Loucy (cell line): ENCODE measurements around the gene CFAP77.

Experiments used
- H2AFZ ChIP-seq: fragments of 200-600 bp; sonication (generic); 2 replicates; pipeline ENCODE4 v1.6.0; 2016; ENCODE audit warnings: antibody characterized with exemption, mild to moderate bottlenecking, low read length, moderate library complexity
- H3F3A ChIP-seq: fragments of 200-600 bp; 2 replicates; pipeline ENCODE4 v1.6.0; 2016; ENCODE audit warnings: antibody characterized with exemption, low read depth, mild to moderate bottlenecking
- H3K27me3 ChIP-seq: fragments of 200-600 bp; sonication (generic); 2 replicates; pipeline ENCODE4 v1.6.1; 2014; ENCODE audit warnings: low read length, mild to moderate bottlenecking; ENCODE audit not compliant: insufficient read depth, poor library complexity, severe bottlenecking
- H3K36me3 ChIP-seq: fragments of 200-600 bp; sonication (generic); 2 replicates; pipeline ENCODE4 v1.6.1; 2016; ENCODE audit warnings: low read length; ENCODE audit not compliant: insufficient read depth
- H3K4me1 ChIP-seq: fragments of 200-600 bp; sonication (generic); 2 replicates; pipeline ENCODE4 v1.5.1; 2014; ENCODE audit warnings: low read length, mild to moderate bottlenecking; ENCODE audit not compliant: insufficient read depth, poor library complexity, severe bottlenecking
- H3K4me2 ChIP-seq: fragments of 200-600 bp; sonication (generic); 2 replicates; pipeline ENCODE4 v1.6.0; 2014; ENCODE audit warnings: antibody characterized with exemption, low read length, low read depth, mild to moderate bottlenecking; ENCODE audit not compliant: poor library complexity, severe bottlenecking
- H3K4me3 ChIP-seq: fragments of 200-600 bp; sonication (generic); 2 replicates; pipeline ENCODE4 v1.5.1; 2014; ENCODE audit warnings: low read length, mild to moderate bottlenecking, mixed read lengths; ENCODE audit not compliant: poor library complexity, severe bottlenecking
- H3K79me2 ChIP-seq: fragments of 200-600 bp; sonication (generic); 2 replicates; pipeline ENCODE4 v1.6.1; 2014; ENCODE audit warnings: low read length; ENCODE audit not compliant: insufficient read depth
- H3K9ac ChIP-seq: fragments of 200-600 bp; sonication (generic); 2 replicates; pipeline ENCODE4 v1.6.0; 2014; ENCODE audit warnings: mild to moderate bottlenecking, low read depth, low read length, moderate library complexity; ENCODE audit not compliant: poor library complexity, severe bottlenecking
- H3K9me2 ChIP-seq: fragments of 200-600 bp; sonication (generic); replicated peaks from 2 replicates; pipeline ENCODE4 v1.6.1; 2016; ENCODE audit warnings: low read depth, low read length, mixed read lengths
- H3K9me3 ChIP-seq: fragments of 200-600 bp; sonication (generic); 2 replicates; pipeline ENCODE4 v1.6.1; 2014; ENCODE audit warnings: mild to moderate bottlenecking, antibody characterized with exemption, low read length, low read depth; ENCODE audit not compliant: insufficient read depth
- H4K20me1 ChIP-seq: fragments of 200-600 bp; sonication (generic); 2 replicates; pipeline ENCODE4 v1.6.0; 2014; ENCODE audit warnings: antibody characterized with exemption, low read length, mild to moderate bottlenecking; ENCODE audit not compliant: insufficient read depth, poor library complexity, severe bottlenecking
- EZH2phosphoT487 ChIP-seq: fragments of 200-600 bp; IDR thresholded peaks from 2 replicates; pipeline ENCODE4 v1.6.1; 2018; ENCODE audit warnings: antibody characterized with exemption, mild to moderate bottlenecking, moderate library complexity, borderline replicate concordance
- TF ChIP-seq, protein P1 (sequence below): fragments of 200-600 bp; sonication (generic); conservative IDR thresholded peaks from 2 replicates; pipeline ENCODE4 v1.5.1; 2014; ENCODE audit warnings: mild to moderate bottlenecking, antibody characterized with exemption, low read length

Gene CFAP77

DNA sequence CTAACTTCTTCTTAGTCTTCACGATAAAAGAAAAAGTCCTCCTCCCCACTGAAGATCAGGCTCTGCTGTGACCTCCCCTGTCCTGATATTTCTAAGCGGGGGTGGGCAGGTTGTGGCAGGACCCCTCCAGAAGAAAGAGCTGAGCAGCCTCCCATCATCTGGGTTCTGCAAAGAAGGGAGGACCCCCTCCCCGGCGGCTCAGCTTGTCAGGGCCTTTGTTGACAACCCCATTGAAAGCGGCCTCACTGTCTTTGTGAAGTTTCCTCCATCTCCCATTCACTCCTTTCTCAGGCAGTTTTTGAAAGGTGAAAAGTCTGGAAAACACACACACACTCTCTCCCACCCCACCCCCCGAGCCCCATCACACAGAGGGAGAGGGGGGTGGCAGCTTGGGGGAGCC, 146.2 kb downstream of the CFAP77 start:
- H2AFZ ChIP-seq = no peak overlapping the region
- no peak overlapping the region for H3K9ac ChIP-seq
- H3K4me1 ChIP-seq = no peaks in the 10 kb centered on the region
- H3K79me2 ChIP-seq = no peaks in the 10 kb centered on the region
- H3F3A ChIP-seq = no peaks in the 10 kb centered on the region
- no peak for TF ChIP-seq EZH2phosphoT487
- TF ChIP-seq, protein P1, sequence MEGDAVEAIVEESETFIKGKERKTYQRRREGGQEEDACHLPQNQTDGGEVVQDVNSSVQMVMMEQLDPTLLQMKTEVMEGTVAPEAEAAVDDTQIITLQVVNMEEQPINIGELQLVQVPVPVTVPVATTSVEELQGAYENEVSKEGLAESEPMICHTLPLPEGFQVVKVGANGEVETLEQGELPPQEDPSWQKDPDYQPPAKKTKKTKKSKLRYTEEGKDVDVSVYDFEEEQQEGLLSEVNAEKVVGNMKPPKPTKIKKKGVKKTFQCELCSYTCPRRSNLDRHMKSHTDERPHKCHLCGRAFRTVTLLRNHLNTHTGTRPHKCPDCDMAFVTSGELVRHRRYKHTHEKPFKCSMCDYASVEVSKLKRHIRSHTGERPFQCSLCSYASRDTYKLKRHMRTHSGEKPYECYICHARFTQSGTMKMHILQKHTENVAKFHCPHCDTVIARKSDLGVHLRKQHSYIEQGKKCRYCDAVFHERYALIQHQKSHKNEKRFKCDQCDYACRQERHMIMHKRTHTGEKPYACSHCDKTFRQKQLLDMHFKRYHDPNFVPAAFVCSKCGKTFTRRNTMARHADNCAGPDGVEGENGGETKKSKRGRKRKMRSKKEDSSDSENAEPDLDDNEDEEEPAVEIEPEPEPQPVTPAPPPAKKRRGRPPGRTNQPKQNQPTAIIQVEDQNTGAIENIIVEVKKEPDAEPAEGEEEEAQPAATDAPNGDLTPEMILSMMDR = no peak
- no peaks in the 10 kb centered on the region for H3K27me3 ChIP-seq
- no peaks in the 10 kb centered on the region for H3K9me3 ChIP-seq
- no peaks in the 10 kb centered on the region for H3K9me2 ChIP-seq
- no peaks in the 10 kb centered on the region for H4K20me1 ChIP-seq
- no peaks in the 10 kb centered on the region for H3K36me3 ChIP-seq
- H3K4me3 ChIP-seq = no peak overlapping the region
- no peak overlapping the region for H3K4me2 ChIP-seq

DNA sequence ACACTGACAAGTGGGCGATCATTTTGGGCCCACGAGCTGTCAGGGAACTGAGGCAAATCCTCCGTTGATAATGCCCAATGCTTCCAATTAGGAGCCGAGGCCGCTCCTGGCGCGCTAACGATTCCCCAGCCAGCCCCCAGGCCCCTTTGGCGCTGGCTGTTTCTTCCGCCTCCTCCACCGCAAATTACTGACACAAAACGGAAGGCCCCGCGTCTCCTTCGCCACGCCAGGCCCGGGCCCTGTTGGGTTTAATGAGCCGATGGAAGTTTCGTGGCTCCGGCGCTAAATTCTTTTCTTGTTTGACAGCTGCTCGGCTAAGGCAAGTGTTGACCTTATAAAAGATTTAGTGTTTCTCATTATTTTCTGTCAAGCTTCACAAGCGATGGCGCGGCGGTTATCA, 146.7 kb downstream of the CFAP77 start:
- TF ChIP-seq, protein P1 = no peak
- TF ChIP-seq EZH2phosphoT487 = no peak
- H3K27me3 ChIP-seq = no peaks in the 10 kb centered on the region
- no peaks in the 10 kb centered on the region for H3K36me3 ChIP-seq
- no peaks in the 10 kb centered on the region for H3K9me2 ChIP-seq
- no peaks in the 10 kb centered on the region for H3F3A ChIP-seq
- H3K9me3 ChIP-seq = no peaks in the 10 kb centered on the region
- H3K4me2 ChIP-seq = no peak overlapping the region
- no peak overlapping the region for H3K9ac ChIP-seq
- H3K4me1 ChIP-seq = no peaks in the 10 kb centered on the region
- no peak overlapping the region for H2AFZ ChIP-seq
- H3K4me3 ChIP-seq = no peak overlapping the region
- no peaks in the 10 kb centered on the region for H3K79me2 ChIP-seq
- H4K20me1 ChIP-seq = no peaks in the 10 kb centered on the region

DNA sequence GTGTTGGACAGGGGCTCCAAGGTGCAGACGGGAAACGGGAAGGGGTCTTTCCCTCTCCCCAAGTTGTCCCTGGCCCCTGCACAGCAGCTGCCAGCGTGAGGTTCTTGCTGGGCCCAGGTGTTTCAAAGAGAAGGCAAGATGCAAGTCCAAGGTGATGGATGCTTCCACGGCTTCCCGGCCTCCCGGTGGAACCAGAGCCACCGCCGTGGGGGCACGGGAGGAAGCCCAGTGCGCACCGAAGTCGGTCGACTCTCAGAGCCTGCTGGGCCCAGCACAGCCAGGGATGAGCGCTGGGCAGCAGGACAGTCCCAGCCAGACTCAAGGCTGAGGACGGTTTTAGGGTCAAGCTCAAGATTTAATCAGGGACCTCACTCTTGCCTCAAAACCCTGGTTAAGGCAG, 147.1 kb downstream of the CFAP77 start:
- H2AFZ ChIP-seq = no peak overlapping the region
- H3K9me2 ChIP-seq = no peaks in the 10 kb centered on the region
- no peak overlapping the region for H3K4me2 ChIP-seq
- TF ChIP-seq EZH2phosphoT487 = no peak
- TF ChIP-seq, protein P1 = no peak
- no peaks in the 10 kb centered on the region for H3K79me2 ChIP-seq
- no peaks in the 10 kb centered on the region for H3K27me3 ChIP-seq
- H3K4me3 ChIP-seq = no peak overlapping the region
- H3F3A ChIP-seq = no peaks in the 10 kb centered on the region
- H3K36me3 ChIP-seq = no peaks in the 10 kb centered on the region
- no peaks in the 10 kb centered on the region for H3K4me1 ChIP-seq
- no peaks in the 10 kb centered on the region for H4K20me1 ChIP-seq
- no peak overlapping the region for H3K9ac ChIP-seq
- H3K9me3 ChIP-seq = no peaks in the 10 kb centered on the region
